ENCODE results near the gene RUNX3.
A peak's percentile ranks its signal among the peaks of the same experiment; 100 is the strongest.
"Not testable (repeated sequence)": the region's sequence is repeated elsewhere in the genome, so short reads cannot be mapped to it uniquely, and the experiment has no call there.

RUNX3 gene

GRCh38 chr1:24912376-24913273, 17.5 kb downstream of the RUNX3 start:
- DNase-seq: no peak

- peak in 7 of 14 donors; percentile 12 to 42 (median 24) for DNase-seq
Measured at GRCh38 chr1:24911651-24912155, 18.4 kb downstream of the RUNX3 start.

GRCh38 chr1:24910751-24911650, 19.1 kb downstream of the RUNX3 start:
- peak in 1 of 14 donors; percentile 36 for DNase-seq

GRCh38 chr1:24910210-24910609, 19.9 kb downstream of the RUNX3 start:
- no peak for DNase-seq

GRCh38 chr1:24909388-24909898, 20.6 kb downstream of the RUNX3 start:
- peak in 5 of 14 donors; percentile 8 to 35 (median 27) for DNase-seq

- DNase-seq: no peak
Measured at GRCh38 chr1:24908591-24909259, 21.4 kb downstream of the RUNX3 start.

GRCh38 chr1:24907587-24908294, 22.3 kb downstream of the RUNX3 start:
- DNase-seq: not testable (repeated sequence)

GRCh38 chr1:24906760-24907490, 23.2 kb downstream of the RUNX3 start:
- no peak for DNase-seq

- DNase-seq: no peak
Measured at GRCh38 chr1:24905979-24906720, 23.9 kb downstream of the RUNX3 start.

- no peak for DNase-seq
Measured at GRCh38 chr1:24905355-24905978, 24.6 kb downstream of the RUNX3 start.

- no peak for DNase-seq
Measured at GRCh38 chr1:24904731-24905354, 25.2 kb downstream of the RUNX3 start.

- no peak for DNase-seq
Measured at GRCh38 chr1:24903955-24904730, 25.9 kb downstream of the RUNX3 start.

- DNase-seq: no peak
Measured at GRCh38 chr1:24903560-24903954, 26.5 kb downstream of the RUNX3 start.

GRCh38 chr1:24903011-24903461, 27.0 kb downstream of the RUNX3 start:
- no peak for DNase-seq

GRCh38 chr1:24902471-24902891, 27.6 kb downstream of the RUNX3 start:
- DNase-seq: no peak

- no peak for DNase-seq
Measured at GRCh38 chr1:24901791-24902470, 28.1 kb downstream of the RUNX3 start.

GRCh38 chr1:24900985-24901781, 28.9 kb downstream of the RUNX3 start:
- DNase-seq: no peak
